Measurements from ENCODE around the gene STRIP2. TPM values are rescaled to one million over a fixed set of nuclear protein-coding genes. Genes with fewer than 3 reads are reported as not detected.

STRIP2 gene
- polyA plus RNA-seq, 1 donor from 2014 or later: 7.4 TPM

DNA sequence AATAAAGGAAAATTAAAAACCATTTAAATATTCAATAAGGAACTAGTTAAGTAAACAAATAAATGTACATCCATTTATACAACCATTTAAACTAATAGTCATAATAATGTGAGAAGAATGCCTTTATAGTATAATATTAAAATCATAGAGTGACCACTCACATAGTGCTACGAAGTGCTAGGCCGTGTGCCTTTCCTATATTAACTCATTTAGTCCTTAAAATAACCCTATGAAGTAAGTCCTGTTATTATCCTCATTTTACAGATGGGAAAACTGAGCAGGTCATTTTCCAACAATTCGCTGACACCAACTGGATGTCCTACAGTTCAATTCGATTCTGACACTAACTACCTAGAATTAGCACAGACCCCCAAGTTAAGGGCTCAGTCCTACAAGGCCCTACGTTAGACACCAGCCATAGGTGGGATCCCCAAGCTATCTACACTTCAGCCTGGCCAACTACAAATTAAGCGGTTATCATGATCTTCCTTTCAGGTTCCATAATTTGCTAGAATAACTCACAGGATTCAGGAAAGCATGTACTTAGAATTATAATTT lies 4.1 kb downstream of the STRIP2 start:
- H3K9me3 ChIP-seq (ENCODE audit: low read length): no peaks in the 10 kb centered on the region
- H4K20me1 ChIP-seq (ENCODE audit: insufficient read depth): no peaks in the 10 kb centered on the region
- no peak overlapping the region for H3K4me3 ChIP-seq (ENCODE audit: low read length)
- H3K27ac ChIP-seq (ENCODE audit: low read length): no peak overlapping the region
- H3F3A ChIP-seq (ENCODE audit: insufficient read depth, low read length, poor library complexity, severe bottlenecking): no peaks in the 10 kb centered on the region
- H3K27me3 ChIP-seq (ENCODE audit: insufficient read depth, low read depth, low read length): no peaks in the 10 kb centered on the region
- no peak overlapping the region for H3K4me2 ChIP-seq (ENCODE audit: low read length)
- no peaks in the 10 kb centered on the region for H3K79me2 ChIP-seq (replicated peaks; ENCODE audit: insufficient read depth, low read length)
- no peak overlapping the region for H2AFZ ChIP-seq (ENCODE audit: low read depth, low read length)
- H3K9ac ChIP-seq (ENCODE audit: low read length): no peak overlapping the region
- H3K9me2 ChIP-seq (ENCODE audit: insufficient read depth, low read length): no peaks in the 10 kb centered on the region
- no peaks in the 10 kb centered on the region for H3K36me3 ChIP-seq (ENCODE audit: insufficient read depth, low read length)
- TF ChIP-seq POLR2AphosphoS5 (IDR thresholded peaks at IDR 0.05) (no peak), TAF1 (IDR thresholded peaks at IDR 0.05; ENCODE audit: low read depth) (no peak), RAD21 (conservative IDR thresholded peaks at IDR 0.05) (no peak), MXI1 (conservative IDR thresholded peaks at IDR 0.05; ENCODE audit: poor library complexity, severe bottlenecking) (no peak), EZH2 (IDR thresholded peaks at IDR 0.05; ENCODE audit: borderline replicate concordance, insufficient read depth, low read length, poor library complexity, severe bottlenecking) (no peak), EP300 (conservative IDR thresholded peaks at IDR 0.05; ENCODE audit: poor library complexity, severe bottlenecking) (no peak), SMC3 (conservative IDR thresholded peaks at IDR 0.05; ENCODE audit: poor library complexity) (no peak)
- TF ChIP-seq, protein P1, sequence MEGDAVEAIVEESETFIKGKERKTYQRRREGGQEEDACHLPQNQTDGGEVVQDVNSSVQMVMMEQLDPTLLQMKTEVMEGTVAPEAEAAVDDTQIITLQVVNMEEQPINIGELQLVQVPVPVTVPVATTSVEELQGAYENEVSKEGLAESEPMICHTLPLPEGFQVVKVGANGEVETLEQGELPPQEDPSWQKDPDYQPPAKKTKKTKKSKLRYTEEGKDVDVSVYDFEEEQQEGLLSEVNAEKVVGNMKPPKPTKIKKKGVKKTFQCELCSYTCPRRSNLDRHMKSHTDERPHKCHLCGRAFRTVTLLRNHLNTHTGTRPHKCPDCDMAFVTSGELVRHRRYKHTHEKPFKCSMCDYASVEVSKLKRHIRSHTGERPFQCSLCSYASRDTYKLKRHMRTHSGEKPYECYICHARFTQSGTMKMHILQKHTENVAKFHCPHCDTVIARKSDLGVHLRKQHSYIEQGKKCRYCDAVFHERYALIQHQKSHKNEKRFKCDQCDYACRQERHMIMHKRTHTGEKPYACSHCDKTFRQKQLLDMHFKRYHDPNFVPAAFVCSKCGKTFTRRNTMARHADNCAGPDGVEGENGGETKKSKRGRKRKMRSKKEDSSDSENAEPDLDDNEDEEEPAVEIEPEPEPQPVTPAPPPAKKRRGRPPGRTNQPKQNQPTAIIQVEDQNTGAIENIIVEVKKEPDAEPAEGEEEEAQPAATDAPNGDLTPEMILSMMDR (IDR thresholded peaks at IDR 0.05; ENCODE audit: poor library complexity, severe bottlenecking): no peak
- TF ChIP-seq, protein P2, sequence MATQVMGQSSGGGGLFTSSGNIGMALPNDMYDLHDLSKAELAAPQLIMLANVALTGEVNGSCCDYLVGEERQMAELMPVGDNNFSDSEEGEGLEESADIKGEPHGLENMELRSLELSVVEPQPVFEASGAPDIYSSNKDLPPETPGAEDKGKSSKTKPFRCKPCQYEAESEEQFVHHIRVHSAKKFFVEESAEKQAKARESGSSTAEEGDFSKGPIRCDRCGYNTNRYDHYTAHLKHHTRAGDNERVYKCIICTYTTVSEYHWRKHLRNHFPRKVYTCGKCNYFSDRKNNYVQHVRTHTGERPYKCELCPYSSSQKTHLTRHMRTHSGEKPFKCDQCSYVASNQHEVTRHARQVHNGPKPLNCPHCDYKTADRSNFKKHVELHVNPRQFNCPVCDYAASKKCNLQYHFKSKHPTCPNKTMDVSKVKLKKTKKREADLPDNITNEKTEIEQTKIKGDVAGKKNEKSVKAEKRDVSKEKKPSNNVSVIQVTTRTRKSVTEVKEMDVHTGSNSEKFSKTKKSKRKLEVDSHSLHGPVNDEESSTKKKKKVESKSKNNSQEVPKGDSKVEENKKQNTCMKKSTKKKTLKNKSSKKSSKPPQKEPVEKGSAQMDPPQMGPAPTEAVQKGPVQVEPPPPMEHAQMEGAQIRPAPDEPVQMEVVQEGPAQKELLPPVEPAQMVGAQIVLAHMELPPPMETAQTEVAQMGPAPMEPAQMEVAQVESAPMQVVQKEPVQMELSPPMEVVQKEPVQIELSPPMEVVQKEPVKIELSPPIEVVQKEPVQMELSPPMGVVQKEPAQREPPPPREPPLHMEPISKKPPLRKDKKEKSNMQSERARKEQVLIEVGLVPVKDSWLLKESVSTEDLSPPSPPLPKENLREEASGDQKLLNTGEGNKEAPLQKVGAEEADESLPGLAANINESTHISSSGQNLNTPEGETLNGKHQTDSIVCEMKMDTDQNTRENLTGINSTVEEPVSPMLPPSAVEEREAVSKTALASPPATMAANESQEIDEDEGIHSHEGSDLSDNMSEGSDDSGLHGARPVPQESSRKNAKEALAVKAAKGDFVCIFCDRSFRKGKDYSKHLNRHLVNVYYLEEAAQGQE (IDR thresholded peaks at IDR 0.05; ENCODE audit: borderline replicate concordance): no peak

DNA sequence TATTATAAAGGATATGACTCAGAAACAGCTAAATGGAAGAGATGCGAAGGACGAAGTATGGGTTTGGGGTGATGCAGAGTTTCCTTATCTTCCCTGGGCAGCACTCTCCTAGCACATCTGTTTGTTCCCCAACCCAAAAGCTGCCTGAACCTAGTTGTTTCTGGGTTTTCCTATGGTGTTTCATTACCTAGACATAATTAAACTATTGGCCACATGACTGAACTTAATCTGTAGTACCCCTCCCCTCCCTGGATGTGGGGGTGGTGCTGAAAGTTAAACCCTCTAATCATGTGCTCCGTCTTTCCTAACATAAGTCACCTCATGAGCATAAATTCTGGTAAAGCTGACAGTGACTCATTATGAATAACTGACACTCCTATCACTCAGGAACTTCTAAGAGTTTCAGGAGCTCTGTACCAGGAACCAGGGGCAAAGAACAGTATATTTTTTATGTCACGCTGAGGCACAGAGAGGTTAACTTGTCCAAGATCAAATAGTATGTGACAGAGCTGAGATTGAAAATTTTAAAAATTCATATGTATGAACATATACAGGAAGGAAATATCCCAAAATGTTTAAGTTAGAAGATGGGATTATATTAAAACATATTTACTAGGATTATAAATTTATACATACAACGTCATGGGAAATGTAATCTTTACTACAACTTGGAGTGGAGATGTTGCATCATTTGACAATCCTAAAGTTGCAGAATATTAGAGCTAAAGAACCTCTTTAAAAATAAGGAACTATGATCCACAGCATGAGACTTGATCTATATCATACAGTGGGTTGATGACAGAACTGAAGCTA lies 4.8 kb downstream of the STRIP2 start:
- Histone ChIP-seq H3K4me2 (ENCODE audit: low read length) (no peak overlapping the region), H3K9ac (ENCODE audit: low read length) (no peak overlapping the region), H3K4me3 (ENCODE audit: low read length) (no peak overlapping the region), H4K20me1 (ENCODE audit: insufficient read depth) (no peaks in the 10 kb centered on the region), H3K9me2 (ENCODE audit: insufficient read depth, low read length) (no peaks in the 10 kb centered on the region), H2AFZ (ENCODE audit: low read depth, low read length) (no peak overlapping the region), H3F3A (ENCODE audit: insufficient read depth, low read length, poor library complexity, severe bottlenecking) (no peaks in the 10 kb centered on the region), H3K27me3 (ENCODE audit: insufficient read depth, low read depth, low read length) (no peaks in the 10 kb centered on the region), H3K9me3 (ENCODE audit: low read length) (no peaks in the 10 kb centered on the region), H3K27ac (ENCODE audit: low read length) (no peak overlapping the region), H3K79me2 (replicated peaks; ENCODE audit: insufficient read depth, low read length) (no peaks in the 10 kb centered on the region), H3K36me3 (ENCODE audit: insufficient read depth, low read length) (no peaks in the 10 kb centered on the region)
- TF ChIP-seq TAF1 (IDR thresholded peaks at IDR 0.05; ENCODE audit: low read depth) (no peak), EP300 (conservative IDR thresholded peaks at IDR 0.05; ENCODE audit: poor library complexity, severe bottlenecking) (no peak), RAD21 (conservative IDR thresholded peaks at IDR 0.05) (no peak), EZH2 (IDR thresholded peaks at IDR 0.05; ENCODE audit: borderline replicate concordance, insufficient read depth, low read length, poor library complexity, severe bottlenecking) (no peak)
- TF ChIP-seq, protein P2 (IDR thresholded peaks at IDR 0.05; ENCODE audit: borderline replicate concordance): no peak
- TF ChIP-seq, protein P1 (IDR thresholded peaks at IDR 0.05; ENCODE audit: poor library complexity, severe bottlenecking): no peak

Measured in neural cell (in vitro differentiated cells).